HG02610 (cell line): ENCODE data around the gene LIMS1.
A peak's percentile ranks its signal among the peaks of the same experiment; 100 is the strongest.
"Not testable (repeated sequence)": the region's sequence is repeated elsewhere in the genome, so short reads cannot be mapped to it uniquely, and the experiment has no call there.

Experiments used
- ATAC-seq: cut with Tn5 transposase; IDR thresholded peaks from one replicate; pipeline ENCODE4 v1.9.1; 2021; ENCODE audit warnings: mild to moderate bottlenecking, moderate library complexity; ENCODE audit not compliant: unreplicated experiment

The LIMS1 gene

GRCh38 chr2:108585436-108585835 is 51.2 kb downstream of the LIMS1 start:
- no peak for ATAC-seq

GRCh38 chr2:108586116-108586515 is 51.8 kb downstream of the LIMS1 start:
- ATAC-seq = no peak

GRCh38 chr2:108586631-108587030 is 52.4 kb downstream of the LIMS1 start:
- ATAC-seq = no peak

GRCh38 chr2:108587621-108588020 is 53.4 kb downstream of the LIMS1 start:
- no peak for ATAC-seq

GRCh38 chr2:108588070-108588668 is 53.9 kb downstream of the LIMS1 start:
- ATAC-seq = no peak

- no peak for ATAC-seq
Observed at GRCh38 chr2:108589372-108589771, 55.1 kb downstream of the LIMS1 start.

- ATAC-seq = no peak
Observed at GRCh38 chr2:108589781-108590180, 55.5 kb downstream of the LIMS1 start.

- ATAC-seq = peak; percentile 66
Observed at GRCh38 chr2:108591163-108591562, 56.9 kb downstream of the LIMS1 start.

- no peak for ATAC-seq
Observed at GRCh38 chr2:108593547-108594098, 59.4 kb downstream of the LIMS1 start.

GRCh38 chr2:108594132-108594981 is 60.1 kb downstream of the LIMS1 start:
- peak; percentile 88 for ATAC-seq

- ATAC-seq = peak; percentile 34
Observed at GRCh38 chr2:108594982-108595464, 60.8 kb downstream of the LIMS1 start.

- ATAC-seq = not testable (repeated sequence)
Observed at GRCh38 chr2:108595771-108596170, 61.5 kb downstream of the LIMS1 start.

- not testable (repeated sequence) for ATAC-seq
Observed at GRCh38 chr2:108597105-108597744, 63.0 kb downstream of the LIMS1 start.

- not testable (repeated sequence) for ATAC-seq
Observed at GRCh38 chr2:108601199-108601598, 66.9 kb downstream of the LIMS1 start.

- no peak for ATAC-seq
Observed at GRCh38 chr2:108602422-108602821, 68.2 kb downstream of the LIMS1 start.

GRCh38 chr2:108604196-108604595 is 69.9 kb downstream of the LIMS1 start:
- no peak for ATAC-seq

GRCh38 chr2:108605947-108606346 is 71.7 kb downstream of the LIMS1 start:
- peak; percentile 76 for ATAC-seq

GRCh38 chr2:108607706-108608301 is 73.5 kb downstream of the LIMS1 start:
- no peak for ATAC-seq

- no peak for ATAC-seq
Observed at GRCh38 chr2:108611021-108611420, 76.8 kb downstream of the LIMS1 start.

- peak; percentile 85 for ATAC-seq
Observed at GRCh38 chr2:108612153-108612513, 77.9 kb downstream of the LIMS1 start.
